ENCODE data around the gene RPS6KC1.
A peak's percentile ranks its signal among the peaks of the same experiment; 100 is the strongest.
"Not testable (repeated sequence)": the region's sequence is repeated elsewhere in the genome, so short reads cannot be mapped to it uniquely, and the experiment has no call there.

RPS6KC1 gene

DNA sequence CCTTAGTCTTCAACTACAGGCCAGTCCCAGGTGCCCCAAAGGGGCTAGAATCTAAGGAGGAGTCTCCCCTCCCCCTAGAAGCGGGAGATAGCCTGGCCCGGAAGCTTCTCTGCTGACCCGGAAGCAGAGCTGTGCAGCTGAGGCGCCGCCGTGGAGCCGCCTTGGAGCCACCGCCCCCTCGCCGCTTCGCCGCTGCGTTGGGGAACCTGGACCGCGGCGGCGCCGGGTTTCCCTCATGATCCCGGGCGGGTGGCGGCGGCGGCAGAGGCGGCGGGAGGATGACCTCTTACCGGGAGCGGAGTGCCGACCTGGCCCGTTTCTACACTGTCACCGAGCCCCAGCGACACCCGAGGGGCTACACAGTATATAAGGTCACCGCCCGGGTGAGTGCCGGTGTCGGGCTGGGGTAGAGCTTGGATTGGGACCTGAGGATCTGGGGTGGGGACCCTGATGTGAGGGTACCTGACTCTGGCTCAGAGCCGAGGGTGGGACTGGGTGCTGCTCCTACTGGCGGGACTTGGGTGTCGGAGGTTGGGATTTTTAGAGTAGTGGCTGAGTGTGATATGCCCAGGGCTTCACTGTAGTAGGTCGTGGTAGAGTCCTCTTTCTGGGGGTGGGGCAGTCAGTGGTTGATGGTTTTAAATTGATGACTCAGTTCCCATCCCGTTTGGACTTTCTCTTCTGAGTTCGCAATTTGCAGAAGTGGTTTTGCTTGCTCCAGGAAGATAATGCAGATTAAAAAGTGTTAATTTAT, at the start of gene RPS6KC1:
TSS of gene RPS6KC1 (plus strand) at position 115 of the 754 bp plus-strand sequence. CDS start at position 279, 164 bp downstream.
- peak; percentile 84 for DNase-seq (ENCODE audit: low spot score)

DNA sequence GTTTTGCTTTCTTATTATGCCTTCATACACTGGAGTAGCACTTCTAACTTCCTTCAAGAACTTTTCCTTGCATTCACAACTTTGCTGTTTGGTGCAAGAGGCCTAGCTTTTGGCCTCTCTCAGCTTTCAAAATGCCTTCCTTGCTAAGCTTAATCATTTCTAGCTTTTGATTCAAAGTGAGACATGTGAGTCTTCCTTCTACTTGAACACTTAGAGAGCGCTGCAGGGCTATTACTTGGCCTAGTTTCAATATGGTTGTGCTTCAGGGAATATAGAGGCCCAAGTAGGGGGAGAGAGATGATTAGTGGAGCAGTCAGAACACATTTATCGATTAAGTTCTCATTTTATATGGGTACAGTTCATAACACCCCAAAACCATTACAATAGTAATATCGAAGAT, 47.8 kb upstream of the RPS6KC1 start:
- no peak for DNase-seq (ENCODE audit: low spot score)

GRCh38 chr1:213008564-213008963, 42.5 kb upstream of the RPS6KC1 start:
- no peak for DNase-seq (ENCODE audit: low spot score)

GRCh38 chr1:213014642-213015041, 36.4 kb upstream of the RPS6KC1 start:
- no peak for DNase-seq (ENCODE audit: low spot score)

GRCh38 chr1:213015099-213016050, 35.7 kb upstream of the RPS6KC1 start, which contains the start of gene ANGEL2:
Gene ANGEL2, minus strand, starts transcription at chr1:213015867. Its CDS starts 196 bp downstream, at chr1:213015671.
- peak; percentile 98 for DNase-seq (ENCODE audit: low spot score)

DNA sequence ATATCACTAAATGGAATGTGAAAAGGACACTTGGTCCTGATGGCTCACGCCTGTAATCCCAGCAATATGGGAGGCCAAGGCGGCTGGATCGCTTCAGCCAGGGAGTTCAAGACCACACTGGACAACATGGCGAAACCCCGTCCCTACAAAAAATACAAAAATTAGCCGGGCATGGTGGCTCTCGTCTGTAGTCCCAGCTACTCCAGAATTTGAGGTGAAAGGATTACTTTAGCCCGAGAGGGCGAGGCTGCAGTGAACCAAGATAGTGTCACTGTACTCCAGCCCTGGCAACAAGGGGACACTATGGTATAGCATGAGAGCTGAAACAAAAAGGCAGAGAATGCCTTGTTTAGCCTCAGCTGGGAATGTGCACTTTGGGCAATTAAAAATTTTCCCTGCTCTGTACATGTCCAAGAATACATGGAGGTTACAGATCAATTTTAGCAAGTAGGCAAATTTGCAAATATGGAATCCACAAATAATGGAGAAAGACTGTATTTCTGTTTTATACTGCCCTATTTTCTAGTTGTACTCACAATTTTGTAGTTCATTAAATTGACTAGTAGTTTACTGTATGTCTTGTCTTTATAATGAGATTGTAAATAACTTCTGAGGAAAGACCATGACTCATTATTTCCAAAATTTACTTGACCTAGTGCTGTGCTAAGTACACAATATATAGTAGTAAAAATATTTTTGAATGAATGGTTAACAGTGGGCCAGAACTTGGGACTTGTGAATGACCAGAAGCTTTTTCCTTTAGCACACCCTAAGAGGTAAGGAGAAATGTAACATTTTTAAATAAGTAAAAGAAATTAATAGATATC, 33.4 kb upstream of the RPS6KC1 start:
- no peak for DNase-seq (ENCODE audit: low spot score)

DNA sequence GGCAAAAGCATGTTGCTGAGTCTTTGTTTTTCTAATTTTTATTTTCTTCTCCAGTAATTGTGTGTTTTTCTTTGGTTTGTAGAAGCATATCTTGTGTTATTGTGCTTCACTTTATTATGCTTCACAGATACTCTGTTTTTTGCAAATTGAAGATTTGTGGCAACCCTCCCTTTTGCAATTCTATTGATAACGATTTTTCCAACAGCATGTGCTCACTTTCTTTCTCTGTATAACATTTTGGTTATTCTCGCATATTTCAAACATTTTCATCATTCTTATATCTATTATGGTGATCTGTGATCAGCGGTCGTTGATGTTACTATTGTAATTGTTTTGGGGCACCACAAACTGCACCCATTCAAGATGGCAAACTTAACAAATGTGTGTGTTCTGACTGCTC, 31.6 kb upstream of the RPS6KC1 start:
- no peak for DNase-seq (ENCODE audit: low spot score)

GRCh38 chr1:213020016-213020415, 31.0 kb upstream of the RPS6KC1 start:
- no peak for DNase-seq (ENCODE audit: low spot score)

GRCh38 chr1:213027024-213027423, 24.0 kb upstream of the RPS6KC1 start:
- not testable (repeated sequence) for DNase-seq (ENCODE audit: low spot score)

- DNase-seq (ENCODE audit: low spot score), result no peak
Measured at GRCh38 chr1:213032651-213033050, 18.4 kb upstream of the RPS6KC1 start.

DNA sequence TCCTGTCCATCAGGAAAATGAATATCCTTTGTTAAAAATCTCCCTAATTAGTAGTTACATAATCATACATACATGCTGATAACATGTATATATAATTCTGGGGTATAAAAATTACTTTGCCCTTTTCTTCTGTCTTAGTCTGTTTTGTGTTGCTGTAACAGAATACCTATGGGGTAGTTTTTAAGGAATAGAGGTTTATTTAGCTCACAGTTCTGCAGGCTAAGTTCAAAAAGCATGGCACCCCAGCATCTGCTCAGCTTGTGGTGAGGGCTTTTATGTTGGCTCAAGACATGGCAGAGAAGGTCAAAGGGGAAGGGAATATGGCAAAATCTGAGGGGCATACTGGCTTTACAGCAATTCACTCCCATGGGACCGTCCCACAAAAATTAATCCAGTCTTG, 16.3 kb upstream of the RPS6KC1 start:
- no peak for DNase-seq (ENCODE audit: low spot score)

DNA sequence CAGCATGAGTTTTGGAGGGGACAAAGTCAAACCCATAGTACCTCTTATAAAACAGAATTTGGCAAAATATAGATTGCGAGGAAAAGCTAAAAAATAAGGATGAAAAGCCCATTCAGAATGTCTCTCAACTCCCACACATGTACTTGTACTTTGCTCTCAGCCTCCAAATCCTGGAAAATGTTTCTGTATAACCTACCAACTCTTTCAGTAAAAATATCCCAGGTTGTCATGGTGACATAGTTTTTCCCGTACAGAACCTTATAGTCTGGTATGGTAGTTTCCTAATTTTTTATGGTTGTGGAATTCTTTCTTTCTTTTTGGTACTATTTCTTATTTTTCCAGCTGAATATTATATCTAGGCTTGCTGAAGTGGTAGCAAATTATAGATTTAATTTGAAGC, 15.5 kb upstream of the RPS6KC1 start:
- no peak for DNase-seq (ENCODE audit: low spot score)

- no peak for DNase-seq (ENCODE audit: low spot score)
Measured at GRCh38 chr1:213041443-213041842, 9.6 kb upstream of the RPS6KC1 start.

DNA sequence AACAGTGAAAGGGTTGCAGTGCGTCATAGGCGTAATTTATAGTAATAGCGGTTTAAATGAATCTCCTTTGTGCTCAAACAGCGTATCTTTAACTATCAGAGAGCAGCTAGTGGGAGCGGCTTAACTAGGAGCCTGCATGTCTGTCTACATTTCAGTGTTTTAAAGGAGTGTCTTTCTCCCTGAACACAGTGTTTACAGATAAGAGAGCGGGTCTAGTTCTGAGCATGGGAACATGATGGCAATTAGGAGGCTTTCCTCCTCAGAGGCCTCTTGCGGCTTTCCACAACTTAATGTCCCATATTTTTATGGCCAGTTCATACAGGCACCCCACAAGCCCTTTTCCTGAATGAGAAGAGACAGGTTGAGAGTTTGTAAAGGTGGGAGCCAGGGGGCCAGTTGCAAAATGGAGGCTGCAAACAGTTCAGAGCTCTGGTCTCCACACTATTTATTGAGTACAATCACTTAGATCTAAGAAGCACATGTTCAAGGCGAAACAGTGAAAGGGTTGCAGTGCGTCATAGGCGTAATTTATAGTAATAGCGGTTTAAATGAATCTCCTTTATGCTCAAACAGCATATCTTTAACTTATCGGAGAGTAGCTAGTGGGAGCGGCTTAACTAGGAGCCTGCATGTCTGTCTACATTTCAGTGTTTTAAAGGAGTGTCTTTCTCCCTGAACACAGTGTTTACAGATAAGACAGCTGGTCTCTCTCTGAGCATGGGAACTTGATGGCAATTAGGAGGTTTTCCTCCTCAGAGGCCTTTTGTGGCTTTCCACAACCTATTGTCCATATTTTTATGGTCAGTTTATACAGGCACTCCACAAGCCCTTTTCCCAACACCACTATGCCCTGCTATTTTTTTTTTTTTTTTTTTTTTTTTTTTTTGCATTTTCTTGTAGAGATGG, 5.5 kb upstream of the RPS6KC1 start:
- not testable (repeated sequence) for DNase-seq (ENCODE audit: low spot score)

DNA sequence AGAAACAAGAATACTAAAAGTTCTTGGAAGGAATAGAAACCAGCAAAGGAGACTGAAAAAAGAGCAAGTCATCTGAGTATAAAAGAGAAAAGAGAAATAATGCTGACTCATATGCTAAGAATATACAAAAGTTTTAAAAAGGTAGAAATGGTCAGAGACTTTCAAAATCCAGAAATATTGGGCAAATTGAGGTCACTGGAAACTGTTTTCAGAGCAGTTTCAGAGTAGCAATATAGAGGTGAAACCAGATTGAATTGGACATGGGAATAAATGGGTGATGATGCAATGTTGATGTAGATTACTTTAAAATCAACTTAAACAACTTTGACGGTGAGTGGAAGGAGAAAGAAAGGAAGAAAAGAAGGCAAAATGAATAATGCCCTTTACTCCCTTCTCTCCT, 1.8 kb upstream of the RPS6KC1 start:
- no peak for DNase-seq (ENCODE audit: low spot score)

GRCh38 chr1:213050745-213051126, 305 bp upstream of the RPS6KC1 start:
- DNase-seq (ENCODE audit: low spot score), result no peak

GRCh38 chr1:213051881-213052202, 801 bp downstream of the RPS6KC1 start:
- no peak for DNase-seq (ENCODE audit: low spot score)

DNA sequence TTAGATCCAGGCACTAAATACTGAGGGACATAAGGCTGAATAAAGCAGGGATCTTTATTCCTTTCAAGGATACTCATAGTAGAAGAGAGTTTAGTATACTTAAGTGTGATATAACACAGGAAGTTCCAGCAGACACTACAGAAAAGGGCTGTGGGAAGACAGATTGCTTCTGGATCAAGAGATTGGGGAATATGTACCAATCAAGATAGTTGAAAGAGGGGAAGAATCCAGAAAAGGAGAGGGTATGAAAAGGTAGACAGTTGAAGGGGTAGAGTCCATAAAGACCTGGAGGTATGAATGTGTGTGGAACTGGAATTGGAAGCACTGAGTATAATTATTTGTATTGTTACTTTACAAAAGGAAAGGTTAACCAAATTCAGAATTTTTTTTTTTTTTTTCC, 2.4 kb downstream of the RPS6KC1 start:
- DNase-seq (ENCODE audit: low spot score), result no peak

- no peak for DNase-seq (ENCODE audit: low spot score)
Measured at GRCh38 chr1:213054142-213054541, 3.1 kb downstream of the RPS6KC1 start.

GRCh38 chr1:213054733-213055591, 3.9 kb downstream of the RPS6KC1 start:
- DNase-seq (ENCODE audit: low spot score), result no peak
